Jurkat, Clone E6-1 (cell line): Measurements from ENCODE around the gene AQP6.

Experiments
- DNase-seq: peaks from one replicate; pipeline ENCODE4 v3.0.0-alpha.2; 2011; ENCODE audit warnings: low read depth, low spot score
- H3K4me3 ChIP-seq: 2 replicates; pipeline ENCODE4 v1.5.1; 2011; ENCODE audit warnings: mild to moderate bottlenecking, low read length, control low read depth, moderate library complexity

AQP6 gene

GRCh38 chr12:50017641-50018040 lies 44.9 kb downstream of the AQP6 start:
- H3K4me3 ChIP-seq, result no peak overlapping the region
- DNase-seq, result no peak

GRCh38 chr12:50018154-50018553 lies 45.4 kb downstream of the AQP6 start:
- H3K4me3 ChIP-seq, result no peak overlapping the region
- no peak for DNase-seq

- no peak for DNase-seq
- no peak overlapping the region for H3K4me3 ChIP-seq
These were observed 46.2 kb downstream of the AQP6 start for GRCh38 chr12:50018968-50019367.

DNA sequence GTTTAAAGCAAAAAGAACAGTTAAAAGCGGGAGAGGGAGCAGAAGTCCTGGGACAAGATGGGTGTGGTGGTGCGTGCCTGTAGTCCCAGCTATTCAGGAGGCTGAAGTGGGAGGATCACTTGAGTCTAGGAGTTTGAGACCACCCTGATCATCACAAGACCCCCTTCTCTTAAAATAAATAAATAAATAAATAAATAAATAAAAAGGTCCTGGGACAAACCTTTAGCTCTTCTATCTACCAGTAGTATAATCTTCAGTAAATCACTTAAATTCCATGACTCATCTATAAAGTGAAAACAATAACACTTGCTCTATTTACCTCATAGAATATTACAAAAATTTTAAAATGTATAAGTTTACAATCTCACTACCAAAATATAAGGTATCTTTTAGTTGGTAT lies 46.8 kb downstream of the AQP6 start:
- no peak for DNase-seq
- H3K4me3 ChIP-seq, result no peak overlapping the region

DNA sequence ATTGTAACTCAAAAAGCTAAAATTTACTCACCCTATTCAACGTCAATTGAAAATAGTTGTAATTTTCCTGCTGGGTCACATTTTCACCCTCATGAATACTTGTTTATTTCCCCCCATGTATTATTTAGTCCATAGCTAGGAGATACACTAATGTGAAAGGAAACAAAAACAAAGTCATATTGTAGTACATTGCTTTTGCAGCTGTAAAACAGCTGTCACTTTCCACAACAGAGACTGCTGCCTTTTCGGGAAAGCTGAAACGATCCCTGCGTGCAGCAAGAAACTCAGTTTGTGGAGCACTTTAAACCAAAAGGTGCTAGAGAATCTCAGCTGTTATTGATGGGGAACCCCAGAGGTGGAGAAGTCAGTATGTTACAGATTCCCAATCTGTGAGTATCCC lies 48.3 kb downstream of the AQP6 start:
- H3K4me3 ChIP-seq, result no peak overlapping the region
- no peak for DNase-seq

- no peak overlapping the region for H3K4me3 ChIP-seq
These were observed 50.2 kb downstream of the AQP6 start for GRCh38 chr12:50022903-50023302.

GRCh38 chr12:50024227-50024626 lies 51.5 kb downstream of the AQP6 start:
- DNase-seq, result no peak
- peak overlapping the region; percentile 93 for H3K4me3 ChIP-seq

More at GRCh38 chr12:50022903-50023302, 50.2 kb downstream of the AQP6 start:
- no peak for DNase-seq

GRCh38 chr12:50024805-50025186 lies 52.0 kb downstream of the AQP6 start:
- no peak for DNase-seq
- peak overlapping the region; percentile 93 for H3K4me3 ChIP-seq

DNA sequence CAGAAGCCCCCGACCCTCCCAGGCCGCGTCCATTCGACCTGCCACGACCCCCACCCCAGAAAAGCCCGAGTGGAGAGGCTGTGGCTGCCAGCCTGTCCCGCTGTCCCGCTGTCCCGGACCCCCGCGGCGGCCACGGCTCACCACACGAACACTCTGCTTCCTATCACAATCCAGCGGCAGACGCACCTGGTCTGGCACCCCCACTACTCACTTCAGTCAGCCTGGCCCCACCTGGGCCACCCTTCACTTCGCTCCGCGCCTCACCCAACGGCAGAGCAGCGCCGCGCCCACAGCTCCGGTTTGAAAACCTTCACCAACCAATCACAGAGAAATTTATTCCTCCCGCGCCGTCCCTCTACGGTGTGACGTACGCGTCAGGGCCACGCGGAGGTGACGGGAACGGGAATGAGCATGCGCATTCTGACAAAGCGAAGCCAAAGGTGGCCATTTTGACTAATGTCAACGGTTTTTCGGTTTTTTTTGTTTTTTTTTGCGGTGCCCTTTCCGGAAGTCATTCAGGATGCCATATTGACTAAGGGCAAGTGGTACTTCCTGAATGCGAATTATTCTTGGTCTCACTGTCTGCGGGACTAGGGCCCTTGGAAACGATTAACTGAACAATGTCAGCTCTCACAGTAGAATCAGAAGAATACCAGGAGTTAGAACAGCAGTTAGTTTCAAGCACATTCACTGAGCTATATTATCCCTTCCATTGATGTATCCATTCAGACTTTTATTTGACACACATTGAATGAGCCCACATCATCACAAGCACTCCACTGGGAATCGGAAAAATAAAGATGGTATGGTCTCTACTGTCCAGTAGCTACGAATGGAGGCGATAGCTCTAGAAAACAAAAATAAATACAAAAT lies 52.7 kb downstream of the AQP6 start, which contains the start of gene RACGAP1:
Gene RACGAP1, minus strand, starts transcription at position 308 of the 873 bp plus-strand sequence. CDS start 8,779 bp downstream, outside the sequence.
- peak; percentile 99 for DNase-seq
- peak within 1 kb of the TSS; percentile 93 for H3K4me3 ChIP-seq

- no peak overlapping the region for H3K4me3 ChIP-seq
- DNase-seq, result no peak
These were observed 53.9 kb downstream of the AQP6 start for GRCh38 chr12:50026691-50027090.
